Esophagus muscularis mucosa (tissue), 4 donors: ENCODE measurements around the gene ITPR1. TPM values are rescaled to one million over a fixed set of nuclear protein-coding genes. Genes with fewer than 3 reads are reported as not detected.

ENCODE experiments used
- DNase-seq: peaks from one replicate; pipeline ENCODE4 v3.0.0-alpha.2; 2017; ENCODE audit errors: extremely low spot score
- H3K27ac ChIP-seq, 4 donors: fragments of 200-600 bp; sonication (generic); replicated peaks in 1 of 4; 1 replicate in 3 of 4; 2 replicates in 1 of 4; pipeline ENCODE4 v1.5.1; 2016 to 2019; ENCODE audit warnings: mild to moderate bottlenecking in 1 of 4
- H3K27me3 ChIP-seq, 4 donors: fragments of 200-600 bp; sonication (generic); one replicate each; pipeline versions ENCODE4 v1.5.1 to v1.6.0; 2016 to 2019
- H3K36me3 ChIP-seq, 4 donors: fragments of 200-600 bp; sonication (generic); one replicate each; pipeline ENCODE4 v1.5.1; 2016 to 2019
- H3K4me1 ChIP-seq, 4 donors: fragments of 200-600 bp; sonication (generic); one replicate each; pipeline ENCODE4 v1.5.1; 2016 to 2019
- H3K4me3 ChIP-seq, 4 donors: fragments of 200-600 bp; sonication (generic); 1 replicate in 2 of 4; 2 replicates in 2 of 4; pipeline ENCODE4 v1.5.1; 2016 to 2019; ENCODE audit warnings: mild to moderate bottlenecking in 4 of 4, moderate library complexity in 1 of 4
- H3K9me3 ChIP-seq, 4 donors: fragments of 200-600 bp; sonication (generic); 1 replicate in 3 of 4; 2 replicates in 1 of 4; pipeline ENCODE4 v1.5.1; 2016 to 2019
- CTCF ChIP-seq, 3 experiments: fragments of 200-600 bp in 2 of 3; fragments of 450-650 bp in 1 of 3; sonication (generic) in 2 of 3; IDR thresholded peaks; one replicate each; pipeline ENCODE4 v1.5.1; 2017 to 2019; ENCODE audit warnings: antibody characterized with exemption in 3 of 3, mild to moderate bottlenecking in 2 of 3, moderate library complexity in 1 of 3
- EP300 ChIP-seq: sonication (generic); formaldehyde crosslinking; IDR thresholded peaks from one replicate; pipeline ENCODE4 v1.6.1; 2017; ENCODE audit warnings: antibody characterized with exemption
- POLR2A ChIP-seq: fragments of 450-650 bp; IDR thresholded peaks from one replicate; pipeline ENCODE4 v1.6.1; 2017; ENCODE audit warnings: antibody characterized with exemption, moderate library complexity, mild to moderate bottlenecking, low read depth
- POLR2AphosphoS5 ChIP-seq, 2 donors: sonication (generic); formaldehyde crosslinking; IDR thresholded peaks; one replicate each; pipeline ENCODE4 v1.6.1; 2017; ENCODE audit warnings: antibody characterized with exemption in 2 of 2
- WGBS: methylation state at CpG from one replicate; pipeline ENCODE4 v1.1.5; 2018; 5-methylcytosine and 5-hydroxymethylcytosine counted together
- intact Hi-C: fragments of 100-400 bp; cut with DNase I; formaldehyde crosslinking; loops from one replicate; pipeline ENCODE4 v1.15.1; 2023
- total RNA-seq, 4 donors: library from RNA; depleted of rRNA; stranded (reverse); fragments of >200 nt; gene quantifications; one replicate each; pipeline versions ENCODE4 v1.1.0 to v1.2.1, GENCODE V29; 2016

The ITPR1 gene
- total RNA-seq, 4 donors from 2014 or later: 204 to 271 (median 222) TPM

- peaks cover 5 to 16% (median 11%) of the 10 kb centered on the region in 4 donors for H3K4me1 ChIP-seq
- intact Hi-C loops: no loop called here
- no peaks in the 10 kb centered on the region for H3K27me3 ChIP-seq
- no peaks in the 10 kb centered on the region for H3K36me3 ChIP-seq
- H3K4me3 ChIP-seq: no peak overlapping the region
- H3K27ac ChIP-seq: no peak overlapping the region
- DNase-seq: no peak
- 44% methylated on average over 1 of the region's 1 CpG for WGBS
- TF ChIP-seq POLR2A (no peak), EP300 (no peak), POLR2AphosphoS5 (IDR thresholded peaks at IDR 0.05) (no peak), CTCF (IDR thresholded peaks at IDR 0.05) (no peak)
- no peaks in the 10 kb centered on the region for H3K9me3 ChIP-seq
These were observed 16.7 kb upstream of the ITPR1 start for GRCh38 chr3:4476496-4476895.

GRCh38 chr3:4478261-4478660 is 14.9 kb upstream of the ITPR1 start:
- Histone ChIP-seq H3K27me3 (no peaks in the 10 kb centered on the region), H3K9me3 (no peaks in the 10 kb centered on the region), H3K4me3 (no peak overlapping the region), H3K4me1 (peaks cover 5 to 16% (median 11%) of the 10 kb centered on the region in 4 donors), H3K27ac (no peak overlapping the region), H3K36me3 (no peaks in the 10 kb centered on the region)
- 75% methylated on average over 3 of the region's 3 CpGs for WGBS
- TF ChIP-seq POLR2AphosphoS5 (IDR thresholded peaks at IDR 0.05): no peak
- no peak for TF ChIP-seq CTCF (IDR thresholded peaks at IDR 0.05)
- no peak for TF ChIP-seq POLR2A
- TF ChIP-seq EP300: no peak
- DNase-seq: no peak
- intact Hi-C loops: no loop called here

GRCh38 chr3:4491855-4492207 is 1.3 kb upstream of the ITPR1 start:
- Histone ChIP-seq H3K27ac (peak overlapping the region; percentile 91 to 95 (median 94)), H3K27me3 (no peaks in the 10 kb centered on the region), H3K4me3 (peak overlapping the region; percentile 75 to 95 (median 84)), H3K4me1 (peaks cover 21 to 44% (median 38%) of the 10 kb centered on the region in 4 donors), H3K36me3 (no peaks in the 10 kb centered on the region), H3K9me3 (no peaks in the 10 kb centered on the region)
- no peak for DNase-seq
- 29% methylated on average over 5 of the region's 5 CpGs for WGBS
- intact Hi-C loops: loop anchor here (2.0 to 10.0 kb wide), 4 partner anchors 40 to 140 kb away; no protein-coding TSS in a partner anchor
- no peak for TF ChIP-seq CTCF (IDR thresholded peaks at IDR 0.05)

GRCh38 chr3:4492208-4493013 is 737 bp upstream of the ITPR1 start:
- peak overlapping the region; percentile 75 to 95 (median 84) for H3K4me3 ChIP-seq
- peaks cover 23 to 49% (median 44%) of the 10 kb centered on the region in 4 donors for H3K4me1 ChIP-seq
- no peak for TF ChIP-seq CTCF (IDR thresholded peaks at IDR 0.05)
- TF ChIP-seq POLR2AphosphoS5 (IDR thresholded peaks at IDR 0.05): peak; percentile 74 to 82
- no peak for TF ChIP-seq POLR2A
- no peak for TF ChIP-seq EP300
- peak; percentile 92 for DNase-seq
- no peaks in the 10 kb centered on the region for H3K27me3 ChIP-seq
- peak overlapping the region; percentile 91 to 95 (median 94) for H3K27ac ChIP-seq
- intact Hi-C loops: loop anchor here (2.0 to 10.0 kb wide), 4 partner anchors 40 to 140 kb away; no protein-coding TSS in a partner anchor
- no peaks in the 10 kb centered on the region for H3K9me3 ChIP-seq
- no peaks in the 10 kb centered on the region for H3K36me3 ChIP-seq
- under 1% methylated on average over 43 of the region's 43 CpGs for WGBS
